ENCODE measurements around the gene RPL9. TPM values are rescaled to one million over a fixed set of nuclear protein-coding genes. Genes with fewer than 3 reads are reported as not detected.

RPL9 gene
- total and polyA plus RNA-seq, 2 of the 13 experiments (the other 11 are each of a cell fraction or from before 2014, with no cell fraction given): 993 to 2,148 TPM

DNA sequence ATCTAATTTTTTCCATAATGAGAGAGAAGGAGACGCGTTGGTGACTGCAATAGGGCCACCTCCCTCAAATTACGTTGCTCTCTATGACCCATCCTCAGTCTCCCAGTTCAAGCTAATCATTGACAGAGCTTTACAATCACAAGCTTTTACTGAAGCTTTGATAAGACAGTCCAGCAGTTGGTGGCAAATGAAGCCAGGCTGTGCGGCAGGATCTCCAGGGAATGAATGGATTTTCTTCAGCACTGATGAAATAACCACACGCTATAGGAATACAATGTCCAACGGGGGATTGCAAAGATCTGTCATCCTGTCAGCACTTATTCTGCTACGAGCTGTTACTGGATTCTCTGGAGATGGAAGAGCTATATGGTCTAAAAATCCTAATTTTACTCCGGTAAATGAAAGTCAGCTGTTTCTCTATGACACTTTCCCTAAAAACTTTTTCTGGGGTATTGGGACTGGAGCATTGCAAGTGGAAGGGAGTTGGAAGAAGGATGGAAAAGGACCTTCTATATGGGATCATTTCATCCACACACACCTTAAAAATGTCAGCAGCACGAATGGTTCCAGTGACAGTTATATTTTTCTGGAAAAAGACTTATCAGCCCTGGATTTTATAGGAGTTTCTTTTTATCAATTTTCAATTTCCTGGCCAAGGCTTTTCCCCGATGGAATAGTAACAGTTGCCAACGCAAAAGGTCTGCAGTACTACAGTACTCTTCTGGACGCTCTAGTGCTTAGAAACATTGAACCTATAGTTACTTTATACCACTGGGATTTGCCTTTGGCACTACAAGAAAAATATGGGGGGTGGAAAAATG lies 51.7 kb downstream of the RPL9 start, which contains the start of gene KLB (continued):
- TF ChIP-seq, protein P1, sequence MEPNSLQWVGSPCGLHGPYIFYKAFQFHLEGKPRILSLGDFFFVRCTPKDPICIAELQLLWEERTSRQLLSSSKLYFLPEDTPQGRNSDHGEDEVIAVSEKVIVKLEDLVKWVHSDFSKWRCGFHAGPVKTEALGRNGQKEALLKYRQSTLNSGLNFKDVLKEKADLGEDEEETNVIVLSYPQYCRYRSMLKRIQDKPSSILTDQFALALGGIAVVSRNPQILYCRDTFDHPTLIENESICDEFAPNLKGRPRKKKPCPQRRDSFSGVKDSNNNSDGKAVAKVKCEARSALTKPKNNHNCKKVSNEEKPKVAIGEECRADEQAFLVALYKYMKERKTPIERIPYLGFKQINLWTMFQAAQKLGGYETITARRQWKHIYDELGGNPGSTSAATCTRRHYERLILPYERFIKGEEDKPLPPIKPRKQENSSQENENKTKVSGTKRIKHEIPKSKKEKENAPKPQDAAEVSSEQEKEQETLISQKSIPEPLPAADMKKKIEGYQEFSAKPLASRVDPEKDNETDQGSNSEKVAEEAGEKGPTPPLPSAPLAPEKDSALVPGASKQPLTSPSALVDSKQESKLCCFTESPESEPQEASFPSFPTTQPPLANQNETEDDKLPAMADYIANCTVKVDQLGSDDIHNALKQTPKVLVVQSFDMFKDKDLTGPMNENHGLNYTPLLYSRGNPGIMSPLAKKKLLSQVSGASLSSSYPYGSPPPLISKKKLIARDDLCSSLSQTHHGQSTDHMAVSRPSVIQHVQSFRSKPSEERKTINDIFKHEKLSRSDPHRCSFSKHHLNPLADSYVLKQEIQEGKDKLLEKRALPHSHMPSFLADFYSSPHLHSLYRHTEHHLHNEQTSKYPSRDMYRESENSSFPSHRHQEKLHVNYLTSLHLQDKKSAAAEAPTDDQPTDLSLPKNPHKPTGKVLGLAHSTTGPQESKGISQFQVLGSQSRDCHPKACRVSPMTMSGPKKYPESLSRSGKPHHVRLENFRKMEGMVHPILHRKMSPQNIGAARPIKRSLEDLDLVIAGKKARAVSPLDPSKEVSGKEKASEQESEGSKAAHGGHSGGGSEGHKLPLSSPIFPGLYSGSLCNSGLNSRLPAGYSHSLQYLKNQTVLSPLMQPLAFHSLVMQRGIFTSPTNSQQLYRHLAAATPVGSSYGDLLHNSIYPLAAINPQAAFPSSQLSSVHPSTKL (CRISPR knock-in tag; IDR thresholded peaks at IDR 0.05): peak; percentile 84
- TF ChIP-seq, protein P2, sequence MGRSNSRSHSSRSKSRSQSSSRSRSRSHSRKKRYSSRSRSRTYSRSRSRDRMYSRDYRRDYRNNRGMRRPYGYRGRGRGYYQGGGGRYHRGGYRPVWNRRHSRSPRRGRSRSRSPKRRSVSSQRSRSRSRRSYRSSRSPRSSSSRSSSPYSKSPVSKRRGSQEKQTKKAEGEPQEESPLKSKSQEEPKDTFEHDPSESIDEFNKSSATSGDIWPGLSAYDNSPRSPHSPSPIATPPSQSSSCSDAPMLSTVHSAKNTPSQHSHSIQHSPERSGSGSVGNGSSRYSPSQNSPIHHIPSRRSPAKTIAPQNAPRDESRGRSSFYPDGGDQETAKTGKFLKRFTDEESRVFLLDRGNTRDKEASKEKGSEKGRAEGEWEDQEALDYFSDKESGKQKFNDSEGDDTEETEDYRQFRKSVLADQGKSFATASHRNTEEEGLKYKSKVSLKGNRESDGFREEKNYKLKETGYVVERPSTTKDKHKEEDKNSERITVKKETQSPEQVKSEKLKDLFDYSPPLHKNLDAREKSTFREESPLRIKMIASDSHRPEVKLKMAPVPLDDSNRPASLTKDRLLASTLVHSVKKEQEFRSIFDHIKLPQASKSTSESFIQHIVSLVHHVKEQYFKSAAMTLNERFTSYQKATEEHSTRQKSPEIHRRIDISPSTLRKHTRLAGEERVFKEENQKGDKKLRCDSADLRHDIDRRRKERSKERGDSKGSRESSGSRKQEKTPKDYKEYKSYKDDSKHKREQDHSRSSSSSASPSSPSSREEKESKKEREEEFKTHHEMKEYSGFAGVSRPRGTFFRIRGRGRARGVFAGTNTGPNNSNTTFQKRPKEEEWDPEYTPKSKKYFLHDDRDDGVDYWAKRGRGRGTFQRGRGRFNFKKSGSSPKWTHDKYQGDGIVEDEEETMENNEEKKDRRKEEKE (IDR thresholded peaks at IDR 0.05): no peak
- TF ChIP-seq ZSCAN20 (CRISPR knock-in tag; IDR thresholded peaks at IDR 0.05; ENCODE audit: borderline replicate concordance) (peak; percentile 46; the same call in 1 of the 2 replicates), CREM (IDR thresholded peaks at IDR 0.05) (peak; percentile 59), CREM (CRISPR knock-in tag; IDR thresholded peaks at IDR 0.05) (no peak), GATAD2A (CRISPR knock-in tag; IDR thresholded peaks at IDR 0.05) (peak; percentile 88), FOSL2 (CRISPR knock-in tag; IDR thresholded peaks at IDR 0.05) (peak; percentile 69), ZBTB20 (CRISPR knock-in tag; IDR thresholded peaks at IDR 0.05; ENCODE audit: borderline replicate concordance, low read depth) (peak; percentile 63; the same call in 1 of the 2 replicates), ZNF264 (CRISPR knock-in tag; IDR thresholded peaks at IDR 0.05) (0 out of 2 replicates have a peak, but pooled peaks have one; percentile 51), PHF5A (CRISPR knock-in tag; IDR thresholded peaks at IDR 0.05; ENCODE audit: low read depth, unreplicated experiment) (peak; percentile 59), ZNF772 (CRISPR knock-in tag; IDR thresholded peaks at IDR 0.05) (peak; percentile 43; the same call in 1 of the 2 replicates), ZNF331 (CRISPR knock-in tag; IDR thresholded peaks at IDR 0.05) (peak; percentile 81), MED8 (CRISPR knock-in tag; IDR thresholded peaks at IDR 0.05; ENCODE audit: insufficient replicate concordance) (peak; percentile 41), TARDBP (CRISPR knock-in tag; IDR thresholded peaks at IDR 0.05) (peak; percentile 72)
- TF ChIP-seq, protein P3, sequence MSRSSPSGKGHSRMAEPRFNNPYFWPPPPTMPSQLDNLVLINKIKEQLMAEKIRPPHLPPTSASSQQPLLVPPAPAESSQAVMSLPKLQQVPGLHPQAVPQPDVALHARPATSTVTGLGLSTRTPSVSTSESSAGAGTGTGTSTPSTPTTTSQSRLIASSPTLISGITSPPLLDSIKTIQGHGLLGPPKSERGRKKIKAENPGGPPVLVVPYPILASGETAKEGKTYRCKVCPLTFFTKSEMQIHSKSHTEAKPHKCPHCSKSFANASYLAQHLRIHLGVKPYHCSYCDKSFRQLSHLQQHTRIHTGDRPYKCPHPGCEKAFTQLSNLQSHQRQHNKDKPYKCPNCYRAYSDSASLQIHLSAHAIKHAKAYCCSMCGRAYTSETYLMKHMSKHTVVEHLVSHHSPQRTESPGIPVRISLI (CRISPR knock-in tag; IDR thresholded peaks at IDR 0.05; ENCODE audit: borderline replicate concordance): peak; percentile 52; the same call in 1 of the 2 replicates
- TF ChIP-seq, protein P4, sequence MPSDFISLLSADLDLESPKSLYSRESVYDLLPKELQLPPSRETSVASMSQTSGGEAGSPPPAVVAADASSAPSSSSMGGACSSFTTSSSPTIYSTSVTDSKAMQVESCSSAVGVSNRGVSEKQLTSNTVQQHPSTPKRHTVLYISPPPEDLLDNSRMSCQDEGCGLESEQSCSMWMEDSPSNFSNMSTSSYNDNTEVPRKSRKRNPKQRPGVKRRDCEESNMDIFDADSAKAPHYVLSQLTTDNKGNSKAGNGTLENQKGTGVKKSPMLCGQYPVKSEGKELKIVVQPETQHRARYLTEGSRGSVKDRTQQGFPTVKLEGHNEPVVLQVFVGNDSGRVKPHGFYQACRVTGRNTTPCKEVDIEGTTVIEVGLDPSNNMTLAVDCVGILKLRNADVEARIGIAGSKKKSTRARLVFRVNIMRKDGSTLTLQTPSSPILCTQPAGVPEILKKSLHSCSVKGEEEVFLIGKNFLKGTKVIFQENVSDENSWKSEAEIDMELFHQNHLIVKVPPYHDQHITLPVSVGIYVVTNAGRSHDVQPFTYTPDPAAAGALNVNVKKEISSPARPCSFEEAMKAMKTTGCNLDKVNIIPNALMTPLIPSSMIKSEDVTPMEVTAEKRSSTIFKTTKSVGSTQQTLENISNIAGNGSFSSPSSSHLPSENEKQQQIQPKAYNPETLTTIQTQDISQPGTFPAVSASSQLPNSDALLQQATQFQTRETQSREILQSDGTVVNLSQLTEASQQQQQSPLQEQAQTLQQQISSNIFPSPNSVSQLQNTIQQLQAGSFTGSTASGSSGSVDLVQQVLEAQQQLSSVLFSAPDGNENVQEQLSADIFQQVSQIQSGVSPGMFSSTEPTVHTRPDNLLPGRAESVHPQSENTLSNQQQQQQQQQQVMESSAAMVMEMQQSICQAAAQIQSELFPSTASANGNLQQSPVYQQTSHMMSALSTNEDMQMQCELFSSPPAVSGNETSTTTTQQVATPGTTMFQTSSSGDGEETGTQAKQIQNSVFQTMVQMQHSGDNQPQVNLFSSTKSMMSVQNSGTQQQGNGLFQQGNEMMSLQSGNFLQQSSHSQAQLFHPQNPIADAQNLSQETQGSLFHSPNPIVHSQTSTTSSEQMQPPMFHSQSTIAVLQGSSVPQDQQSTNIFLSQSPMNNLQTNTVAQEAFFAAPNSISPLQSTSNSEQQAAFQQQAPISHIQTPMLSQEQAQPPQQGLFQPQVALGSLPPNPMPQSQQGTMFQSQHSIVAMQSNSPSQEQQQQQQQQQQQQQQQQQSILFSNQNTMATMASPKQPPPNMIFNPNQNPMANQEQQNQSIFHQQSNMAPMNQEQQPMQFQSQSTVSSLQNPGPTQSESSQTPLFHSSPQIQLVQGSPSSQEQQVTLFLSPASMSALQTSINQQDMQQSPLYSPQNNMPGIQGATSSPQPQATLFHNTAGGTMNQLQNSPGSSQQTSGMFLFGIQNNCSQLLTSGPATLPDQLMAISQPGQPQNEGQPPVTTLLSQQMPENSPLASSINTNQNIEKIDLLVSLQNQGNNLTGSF (CRISPR knock-in tag; IDR thresholded peaks at IDR 0.05): no peak

All from HepG2 (cell line).